Measurements from ENCODE around the gene SLC27A4. TPM values are rescaled to one million over a fixed set of nuclear protein-coding genes. Genes with fewer than 3 reads are reported as not detected.

Gene SLC27A4
- total and polyA plus RNA-seq, 2 of the 13 experiments (the other 11 are each of a cell fraction or from before 2014, with no cell fraction given) = 10.6 to 18.8 TPM

GRCh38 chr9:128383791-128384190 lies 43.5 kb downstream of the SLC27A4 start (continued):
- no peak for TF ChIP-seq ZNF484 (CRISPR knock-in tag; IDR thresholded peaks at IDR 0.05; ENCODE audit: borderline replicate concordance, low read depth)
- no peak for TF ChIP-seq PAXIP1 (CRISPR knock-in tag; conservative IDR thresholded peaks at IDR 0.05)
- TF ChIP-seq PRDM10 (CRISPR knock-in tag; IDR thresholded peaks at IDR 0.05; ENCODE audit: low read depth) = no peak
- TF ChIP-seq ZNF567 (CRISPR knock-in tag; IDR thresholded peaks at IDR 0.05; ENCODE audit: borderline replicate concordance) = no peak
- TF ChIP-seq TGIF2 (CRISPR knock-in tag; IDR thresholded peaks at IDR 0.05) = no peak
- TF ChIP-seq ZNF879 (CRISPR knock-in tag; IDR thresholded peaks at IDR 0.05) = no peak
- TF ChIP-seq, protein P1, sequence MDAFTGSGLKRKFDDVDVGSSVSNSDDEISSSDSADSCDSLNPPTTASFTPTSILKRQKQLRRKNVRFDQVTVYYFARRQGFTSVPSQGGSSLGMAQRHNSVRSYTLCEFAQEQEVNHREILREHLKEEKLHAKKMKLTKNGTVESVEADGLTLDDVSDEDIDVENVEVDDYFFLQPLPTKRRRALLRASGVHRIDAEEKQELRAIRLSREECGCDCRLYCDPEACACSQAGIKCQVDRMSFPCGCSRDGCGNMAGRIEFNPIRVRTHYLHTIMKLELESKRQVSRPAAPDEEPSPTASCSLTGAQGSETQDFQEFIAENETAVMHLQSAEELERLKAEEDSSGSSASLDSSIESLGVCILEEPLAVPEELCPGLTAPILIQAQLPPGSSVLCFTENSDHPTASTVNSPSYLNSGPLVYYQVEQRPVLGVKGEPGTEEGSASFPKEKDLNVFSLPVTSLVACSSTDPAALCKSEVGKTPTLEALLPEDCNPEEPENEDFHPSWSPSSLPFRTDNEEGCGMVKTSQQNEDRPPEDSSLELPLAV (CRISPR knock-in tag; conservative IDR thresholded peaks at IDR 0.05; ENCODE audit: low read depth) = no peak
- TF ChIP-seq ZC3H4 (CRISPR knock-in tag; IDR thresholded peaks at IDR 0.05; ENCODE audit: borderline replicate concordance) = no peak
- no peak for TF ChIP-seq MYNN (CRISPR knock-in tag; IDR thresholded peaks at IDR 0.05; ENCODE audit: low read depth)
- TF ChIP-seq TRIM24 (CRISPR knock-in tag; IDR thresholded peaks at IDR 0.05) = no peak
- TF ChIP-seq KDM2A (CRISPR knock-in tag; IDR thresholded peaks at IDR 0.05; ENCODE audit: borderline replicate concordance, low read depth) = no peak
- TF ChIP-seq ZNF317 (CRISPR knock-in tag; IDR thresholded peaks at IDR 0.05) = no peak
- no peak for TF ChIP-seq POLR2G (IDR thresholded peaks at IDR 0.05; ENCODE audit: low read depth, low read length)
- no peak for TF ChIP-seq ZNF772 (CRISPR knock-in tag; IDR thresholded peaks at IDR 0.05)
